K562 (cell line): ENCODE results near the gene MDN1. TPM values are rescaled to one million over a fixed set of nuclear protein-coding genes. Genes with fewer than 3 reads are reported as not detected.

Source experiments
- ATAC-seq: fragments of 200-7000 bp; cut with Tn5 transposase; 3 replicates; pipeline ENCODE4 v1.9.1; 2020; ENCODE audit warnings: moderate library complexity
- BruUV-seq: library from RNA; stranded (reverse); fragments of 400-500 nt; replicated peaks from 2 replicates; lab custom pipeline; 2021; lab: Mats Ljungman, UMichigan
- CTCF ChIA-PET: fragments of 300-600 bp; formaldehyde crosslinking; extraction: SDS; loops from one replicate; lab custom pipeline; 2021; ENCODE audit warnings: low intra/inter-chr PET ratio; lab: Yijun Ruan, JAX
- POLR2A ChIA-PET: fragments of 300-600, 350-650 bp; sonication (Branson Sonifier 250); formaldehyde crosslinking; extraction: SDS; loops from one replicate; lab custom pipeline; 2021; ENCODE audit warnings: antibody characterized with exemption, inconsistent platforms; lab: Yijun Ruan, JAX
- DNase-seq, 4 experiments: peaks; one replicate each; pipeline versions ENCODE4 v3.0.0 to v3.0.0-alpha.2; 2011 to 2018; ENCODE audit warnings: low spot score in 3 of 4, mixed read lengths in 3 of 4; ENCODE audit errors: extremely low read depth in 1 of 4
- FAIRE-seq: peaks from 2 replicates; lab custom pipeline; 2011; peaks lifted over from hg19 to GRCh38; lab: Jason Lieb, UNC
- H2AFZ ChIP-seq: 2 replicates; pipeline ENCODE4 v1.6.0; 2011; ENCODE audit warnings: low read depth, low read length, control low read depth, inconsistent platforms
- H3K27ac ChIP-seq: fragments of 200-600 bp; 3 replicates; pipeline ENCODE4 v1.8.0; 2011; ENCODE audit warnings: low read depth, mild to moderate bottlenecking, control low read depth, inconsistent platforms, low read length, moderate library complexity, mixed read lengths; ENCODE audit errors: extremely low read depth
- H3K27me3 ChIP-seq, 2 experiments: fragments of 300-600 bp in 1 of 2; 2 replicates in 1 of 2; 3 replicates in 1 of 2; pipeline versions ENCODE4 v1.6.0 to v1.8.0; 2011; ENCODE audit warnings: inconsistent platforms in 2 of 2, low read length in 2 of 2, mild to moderate bottlenecking in 1 of 2, mixed read lengths in 1 of 2, moderate library complexity in 1 of 2; ENCODE audit not compliant: control insufficient read depth in 2 of 2, insufficient read depth in 2 of 2
- H3K36me3 ChIP-seq: fragments of 300-600 bp; 3 replicates; pipeline ENCODE4 v1.8.0; 2011; ENCODE audit warnings: mild to moderate bottlenecking, low read length, inconsistent platforms; ENCODE audit not compliant: control insufficient read depth, insufficient read depth
- H3K4me1 ChIP-seq, 2 experiments: fragments of 200-600 bp in 1 of 2; replicated peaks in 1 of 2; 2 replicates in 1 of 2; 3 replicates in 1 of 2; pipeline versions ENCODE4 v1.5.1 to v1.8.0; 2011; ENCODE audit warnings: inconsistent platforms in 2 of 2, low read length in 2 of 2, mild to moderate bottlenecking in 1 of 2, mixed read lengths in 1 of 2, moderate library complexity in 1 of 2; ENCODE audit not compliant: control insufficient read depth in 2 of 2, insufficient read depth in 2 of 2
- H3K4me2 ChIP-seq: 2 replicates; pipeline ENCODE4 v1.6.1; 2011; ENCODE audit warnings: low read length, control low read depth, inconsistent platforms, mixed read lengths; ENCODE audit not compliant: insufficient read depth
- H3K4me3 ChIP-seq: fragments of 200-600 bp; sonication (generic), shearing (Covaris generic); 2 replicates; pipeline ENCODE4 v1.5.1; 2016; ENCODE audit warnings: control low read depth, inconsistent platforms
- H3K79me2 ChIP-seq: fragments of 200-600 bp; 3 replicates; pipeline ENCODE4 v1.8.0; 2011; ENCODE audit warnings: low read length, inconsistent platforms; ENCODE audit not compliant: control insufficient read depth, insufficient read depth
- H3K9ac ChIP-seq, 2 experiments: 2 replicates each; pipeline versions ENCODE4 v1.6.0 to v1.6.1; 2011; ENCODE audit warnings: low read depth in 2 of 2, low read length in 2 of 2, control low read depth in 1 of 2, inconsistent platforms in 1 of 2, mild to moderate bottlenecking in 1 of 2, mixed read lengths in 1 of 2; ENCODE audit not compliant: insufficient read depth in 1 of 2
- H3K9me1 ChIP-seq: one replicate; pipeline ENCODE4 v1.6.0; 2011; ENCODE audit warnings: inconsistent platforms, mild to moderate bottlenecking, low read length, moderate library complexity; ENCODE audit not compliant: control insufficient read depth, insufficient read depth
- H3K9me3 ChIP-seq: replicated peaks from 2 replicates; pipeline ENCODE4 v1.5.1; 2011; ENCODE audit warnings: low read depth, low read length, inconsistent platforms; ENCODE audit not compliant: control insufficient read depth, insufficient read depth
- H4K20me1 ChIP-seq: replicated peaks from 2 replicates; pipeline ENCODE4 v1.6.1; 2011; ENCODE audit warnings: low read length, inconsistent platforms, mixed read lengths; ENCODE audit not compliant: control insufficient read depth, insufficient read depth
- BCOR ChIP-seq: fragments of 450-650 bp; IDR thresholded peaks from 2 replicates; pipeline ENCODE4 v1.6.1; 2016
- CBFB ChIP-seq: sonication (generic); formaldehyde crosslinking; IDR thresholded peaks from 2 replicates; pipeline ENCODE4 v1.4.0; 2020; ENCODE audit warnings: mild to moderate bottlenecking, missing genetic modification reagents
- ESRRA ChIP-seq: fragments of 450-650 bp; IDR thresholded peaks from 2 replicates; pipeline ENCODE4 v1.6.1; 2014; ENCODE audit warnings: low read depth, mild to moderate bottlenecking, moderate library complexity, borderline replicate concordance
- HSF4 ChIP-seq: fragments of 250-450 bp; sonication (Bioruptor Pico); IDR thresholded peaks from 2 replicates; pipeline ENCODE4 v2.1.2; 2022; ENCODE audit warnings: mild to moderate bottlenecking, moderate library complexity, borderline replicate concordance
- ILK ChIP-seq: fragments of 450-650 bp; IDR thresholded peaks from 2 replicates; pipeline ENCODE4 v1.6.1; 2016; ENCODE audit warnings: missing genetic modification characterization, low read depth, mild to moderate bottlenecking, missing compliant biosample characterization, moderate library complexity, borderline replicate concordance
- MAFK ChIP-seq: IDR thresholded peaks from 2 replicates; pipeline ENCODE4 v1.6.1; 2011; ENCODE audit warnings: low read length, improper control_type of control experiment
- MTF1 ChIP-seq: fragments of 250-450 bp; sonication (Bioruptor Pico); IDR thresholded peaks from 2 replicates; pipeline ENCODE4 v1.9.0; 2021; ENCODE audit warnings: moderate library complexity, mild to moderate bottlenecking, inconsistent platforms, borderline replicate concordance
- RAD21 ChIP-seq, 2 experiments: fragments of 250-450 bp in 1 of 2; fragments of 450-650 bp in 1 of 2; sonication (Bioruptor Pico) in 1 of 2; formaldehyde crosslinking in 1 of 2; IDR thresholded peaks in 1 of 2; conservative IDR thresholded peaks in 1 of 2; 2 replicates each; pipeline versions ENCODE4 v1.4.0 to v1.8.0; 2020 to 2022; ENCODE audit warnings: mild to moderate bottlenecking in 2 of 2, moderate library complexity in 1 of 2
- SIRT6 ChIP-seq: IDR thresholded peaks from one replicate; pipeline ENCODE4 v1.6.1; 2012; ENCODE audit warnings: low read depth, mild to moderate bottlenecking, control low read depth, inconsistent platforms, low read length, moderate library complexity
- SMARCE1 ChIP-seq: fragments of 450-650 bp; IDR thresholded peaks from 2 replicates; pipeline ENCODE4 v1.7.1; 2016; ENCODE audit warnings: mild to moderate bottlenecking
- ZBTB34 ChIP-seq: fragments of 250-450 bp; sonication (Bioruptor Pico); IDR thresholded peaks from 2 replicates; pipeline ENCODE4 v1.8.0; 2021; ENCODE audit warnings: mild to moderate bottlenecking, moderate library complexity
- ZEB2 ChIP-seq: fragments of 450-650 bp; IDR thresholded peaks from 2 replicates; pipeline ENCODE4 v1.6.1; 2016
- ZFPM2 ChIP-seq: fragments of 250-450 bp; sonication (Bioruptor Pico); IDR thresholded peaks from 2 replicates; pipeline ENCODE4 v1.5.1; 2022; ENCODE audit warnings: mild to moderate bottlenecking
- ZNF384 ChIP-seq: IDR thresholded peaks from 2 replicates; pipeline ENCODE4 v1.6.1; 2012; ENCODE audit warnings: low read depth, low read length, improper control_type of control experiment
- ZNF79 ChIP-seq: fragments of 250-450 bp; sonication (Bioruptor Pico); IDR thresholded peaks from 2 replicates; pipeline ENCODE4 v1.4.0; 2020; ENCODE audit warnings: low read depth, mild to moderate bottlenecking, moderate library complexity
- WGBS: fragments of 100-300 bp; shearing (Covaris generic); methylation state at CpG from one replicate; pipeline ENCODE4 v1.1.6; 2016; ENCODE audit warnings: low coverage, mixed read lengths; ENCODE audit not compliant: insufficient coverage; ENCODE audit errors: missing lambda C conversion rate; 5-methylcytosine and 5-hydroxymethylcytosine counted together
- in situ Hi-C: fragments of 300-500 bp; cut with MboI; formaldehyde crosslinking; loops from 4 replicates; pipeline ENCODE4 v1.15.0; 2018; ENCODE audit warnings: inconsistent platforms, mixed read lengths
- intact Hi-C: fragments of 100-400 bp; cut with micrococcal nuclease; formaldehyde crosslinking; loops from 2 replicates; pipeline ENCODE4 v1.14.2; 2022
- polyA plus RNA-seq, 8 experiments: library from polyadenylated mRNA; depleted of rRNA in 4 of 8; stranded (reverse) in 5 of 8; unstranded in 3 of 8; fragments of >200 nt; fragmentation: Nextera tagmentation in 2 of 8; fragmentation: Illumina TruSeq in 1 of 8; extraction: Ambion mirVana in 2 of 8; extraction: Trizol in 1 of 8; gene quantifications; 2 replicates each; pipeline versions ENCODE4 v1.2.1 to v1.2.3, GENCODE V29; 2011 to 2014; ENCODE audit warnings: inconsistent platforms in 1 of 8, missing spikeins in 1 of 8
- total RNA-seq, 7 experiments: library from RNA; depleted of rRNA in 6 of 7; stranded (reverse); fragments of >200 nt in 6 of 7; fragmentation: Illumina TruSeq in 2 of 7; extraction: Trizol in 2 of 7; gene quantifications; 2 replicates each; pipeline versions ENCODE4 v1.2.1 to v1.2.3, GENCODE V29; 2011 to 2021; ENCODE audit warnings: low replicate concordance in 1 of 7

Gene MDN1
- total and polyA plus RNA-seq, 9 of the 15 experiments (the other 6 are each of a cell fraction or from before 2014, with no cell fraction given) = 25.6 to 93.6 (median 43.0) TPM

- Histone ChIP-seq H3K4me2 (no peak overlapping the region), H3K4me1 (no peaks in the 10 kb centered on the region), H3K36me3 (peaks cover 86% of the 10 kb centered on the region), H3K4me3 (no peak overlapping the region), H2AFZ (no peak overlapping the region), H3K9me3 (no peaks in the 10 kb centered on the region), H3K79me2 (0 out of 3 replicates have a peak, but pooled peaks cover 2% of the 10 kb centered on the region), H3K9me1 (no peaks in the 10 kb centered on the region), H3K9ac (no peak overlapping the region), H3K27ac (no peak overlapping the region), H3K27me3 (no peaks in the 10 kb centered on the region), H4K20me1 (no peaks in the 10 kb centered on the region)
- WGBS = 100% methylated on average over 1 of the region's 1 CpG
- intact Hi-C loops = no loop called here
- CTCF ChIA-PET = no interaction called here
- FAIRE-seq (no peak), DNase-seq (no peak), ATAC-seq (no peak)
- POLR2A ChIA-PET = no interaction called here
- in situ Hi-C loops = no loop called here
- BruUV-seq = no TSS peak
- TF ChIP-seq ZNF79 (CRISPR knock-in tag) = no peak
- TF ChIP-seq SMARCE1 = no peak
- TF ChIP-seq HSF4 = no peak
- TF ChIP-seq ESRRA = no peak
- no peak for TF ChIP-seq CBFB (CRISPR knock-in tag)
- no peak for TF ChIP-seq SIRT6
- TF ChIP-seq ZFPM2 (CRISPR knock-in tag) = no peak
- no peak for TF ChIP-seq RAD21 (CRISPR knock-in tag; conservative IDR thresholded peaks at IDR 0.05 in 1 of 2, IDR thresholded peaks at IDR 0.05 in 1 of 2)
- TF ChIP-seq MTF1 (CRISPR knock-in tag) = no peak
- no peak for TF ChIP-seq ILK (tag)
- no peak for TF ChIP-seq ZEB2
- no peak for TF ChIP-seq ZNF384
- no peak for TF ChIP-seq ZBTB34 (CRISPR knock-in tag)
- no peak for TF ChIP-seq BCOR
- no peak for TF ChIP-seq MAFK
- TF ChIP-seq, all 486 proteins: peak for 0
These were observed 44.4 kb downstream of the MDN1 start for GRCh38 chr6:89775150-89775549.
